ENCODE measurements around the gene TNKS2.

TNKS2 gene

GRCh38 chr10:91908337-91909116 is 110.3 kb downstream of the TNKS2 start:
- peak; percentile 86 for DNase-seq (ENCODE audit: low spot score)

- peak; percentile 65 for DNase-seq (ENCODE audit: low spot score)
These were observed 111.0 kb downstream of the TNKS2 start, which contains the start of gene FGFBP3 for GRCh38 chr10:91909117-91909677. Gene FGFBP3 (minus strand): TSS chr10:91909486. CDS start chr10:91908969, 517 bp downstream.

- DNase-seq (ENCODE audit: low spot score), result no peak
These were observed 112.2 kb downstream of the TNKS2 start for GRCh38 chr10:91910467-91910866.
